HG02678 (cell line): ENCODE measurements around the gene ETFBKMT.

Experiments used
- ATAC-seq: cut with Tn5 transposase; IDR thresholded peaks from one replicate; pipeline ENCODE4 v1.9.1; 2021; ENCODE audit warnings: mild to moderate bottlenecking, moderate library complexity; ENCODE audit not compliant: unreplicated experiment

Gene ETFBKMT

GRCh38 chr12:31659087-31659942 is at the start of gene ETFBKMT:
ETFBKMT (plus strand) TSS chr12:31659688; CDS start chr12:31661954, 2,266 bp downstream.
- peak; percentile 98 for ATAC-seq

GRCh38 chr12:31612819-31613218 is 46.7 kb upstream of the ETFBKMT start:
- ATAC-seq: no peak

- no peak for ATAC-seq
These were observed 41.1 kb upstream of the ETFBKMT start for GRCh38 chr12:31618228-31619025.

GRCh38 chr12:31620311-31620710 is 39.2 kb upstream of the ETFBKMT start:
- ATAC-seq: no peak

- no peak for ATAC-seq
These were observed 37.5 kb upstream of the ETFBKMT start for GRCh38 chr12:31622038-31622437.

GRCh38 chr12:31626270-31626995 is 33.1 kb upstream of the ETFBKMT start:
- no peak for ATAC-seq

GRCh38 chr12:31627456-31628054 is 31.9 kb upstream of the ETFBKMT start:
- ATAC-seq: no peak

- ATAC-seq: no peak
These were observed 29.4 kb upstream of the ETFBKMT start for GRCh38 chr12:31629756-31630732.

GRCh38 chr12:31631023-31631724 is 28.3 kb upstream of the ETFBKMT start:
- ATAC-seq: no peak

GRCh38 chr12:31631809-31632208 is 27.7 kb upstream of the ETFBKMT start:
- no peak for ATAC-seq

GRCh38 chr12:31633464-31633863 is 26.0 kb upstream of the ETFBKMT start:
- ATAC-seq: no peak

- no peak for ATAC-seq
These were observed 24.9 kb upstream of the ETFBKMT start for GRCh38 chr12:31634620-31635019.

GRCh38 chr12:31641509-31642090 is 17.9 kb upstream of the ETFBKMT start:
- ATAC-seq: no peak

GRCh38 chr12:31644536-31644935 is 15.0 kb upstream of the ETFBKMT start:
- no peak for ATAC-seq

GRCh38 chr12:31645924-31646323 is 13.6 kb upstream of the ETFBKMT start:
- no peak for ATAC-seq

GRCh38 chr12:31647086-31647491 is 12.4 kb upstream of the ETFBKMT start:
- ATAC-seq: no peak

GRCh38 chr12:31650918-31651317 is 8.6 kb upstream of the ETFBKMT start:
- ATAC-seq: no peak

- ATAC-seq: no peak
These were observed 7.5 kb upstream of the ETFBKMT start for GRCh38 chr12:31651893-31652521.
